ENCODE results near the gene COA1. TPM values are rescaled to one million over a fixed set of nuclear protein-coding genes. Genes with fewer than 3 reads are reported as not detected.

COA1 gene
- polyA plus RNA-seq, 1 donor from 2014 or later = 157 TPM

DNA sequence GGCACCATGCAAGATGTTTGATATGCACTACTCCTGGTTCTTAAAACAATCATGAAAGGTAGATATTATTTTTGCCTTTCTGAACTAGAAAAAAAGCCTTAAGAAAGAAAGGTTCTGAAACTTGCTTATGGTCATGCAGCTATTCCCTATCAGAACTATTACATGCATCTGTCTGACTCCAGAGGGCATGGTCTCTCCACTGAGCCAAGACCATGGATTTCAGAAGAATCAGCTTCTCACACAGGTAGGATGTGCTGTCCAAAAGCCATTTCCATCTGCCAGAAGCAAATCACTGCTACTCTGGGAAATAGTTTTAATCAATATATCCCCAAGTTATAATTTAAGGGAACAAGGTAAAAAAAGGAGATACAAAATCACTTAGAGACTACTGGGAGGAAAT, 77.0 kb downstream of the COA1 start:
- Histone ChIP-seq H3K4me3 (ENCODE audit: low read length) (no peak overlapping the region), H3K79me2 (replicated peaks; ENCODE audit: insufficient read depth, low read length) (no peaks in the 10 kb centered on the region), H3K4me2 (ENCODE audit: low read length) (no peak overlapping the region), H3K36me3 (ENCODE audit: insufficient read depth, low read length) (no peaks in the 10 kb centered on the region), H3K27me3 (ENCODE audit: insufficient read depth, low read depth, low read length) (no peaks in the 10 kb centered on the region), H3F3A (ENCODE audit: insufficient read depth, low read length, poor library complexity, severe bottlenecking) (no peaks in the 10 kb centered on the region), H3K9me2 (ENCODE audit: insufficient read depth, low read length) (no peaks in the 10 kb centered on the region), H4K20me1 (ENCODE audit: insufficient read depth) (no peaks in the 10 kb centered on the region), H3K9ac (ENCODE audit: low read length) (no peak overlapping the region), H2AFZ (ENCODE audit: low read depth, low read length) (no peak overlapping the region), H3K9me3 (ENCODE audit: low read length) (no peaks in the 10 kb centered on the region), H3K27ac (ENCODE audit: low read length) (no peak overlapping the region)
- TF ChIP-seq TAF1 (IDR thresholded peaks at IDR 0.05; ENCODE audit: low read depth) = no peak
- TF ChIP-seq, protein P1, sequence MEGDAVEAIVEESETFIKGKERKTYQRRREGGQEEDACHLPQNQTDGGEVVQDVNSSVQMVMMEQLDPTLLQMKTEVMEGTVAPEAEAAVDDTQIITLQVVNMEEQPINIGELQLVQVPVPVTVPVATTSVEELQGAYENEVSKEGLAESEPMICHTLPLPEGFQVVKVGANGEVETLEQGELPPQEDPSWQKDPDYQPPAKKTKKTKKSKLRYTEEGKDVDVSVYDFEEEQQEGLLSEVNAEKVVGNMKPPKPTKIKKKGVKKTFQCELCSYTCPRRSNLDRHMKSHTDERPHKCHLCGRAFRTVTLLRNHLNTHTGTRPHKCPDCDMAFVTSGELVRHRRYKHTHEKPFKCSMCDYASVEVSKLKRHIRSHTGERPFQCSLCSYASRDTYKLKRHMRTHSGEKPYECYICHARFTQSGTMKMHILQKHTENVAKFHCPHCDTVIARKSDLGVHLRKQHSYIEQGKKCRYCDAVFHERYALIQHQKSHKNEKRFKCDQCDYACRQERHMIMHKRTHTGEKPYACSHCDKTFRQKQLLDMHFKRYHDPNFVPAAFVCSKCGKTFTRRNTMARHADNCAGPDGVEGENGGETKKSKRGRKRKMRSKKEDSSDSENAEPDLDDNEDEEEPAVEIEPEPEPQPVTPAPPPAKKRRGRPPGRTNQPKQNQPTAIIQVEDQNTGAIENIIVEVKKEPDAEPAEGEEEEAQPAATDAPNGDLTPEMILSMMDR (IDR thresholded peaks at IDR 0.05; ENCODE audit: poor library complexity, severe bottlenecking) = no peak
- no peak for TF ChIP-seq MXI1 (conservative IDR thresholded peaks at IDR 0.05; ENCODE audit: poor library complexity, severe bottlenecking)

- no peaks in the 10 kb centered on the region for H3K79me2 ChIP-seq (replicated peaks; ENCODE audit: insufficient read depth, low read length)
- no peak overlapping the region for H3K27ac ChIP-seq (ENCODE audit: low read length)
- no peak overlapping the region for H3K4me2 ChIP-seq (ENCODE audit: low read length)
These were observed 78.8 kb downstream of the COA1 start for GRCh38 chr7:43650457-43651052.

More at GRCh38 chr7:43650457-43651052, 78.8 kb downstream of the COA1 start:
- H3K9ac ChIP-seq (ENCODE audit: low read length) = no peak overlapping the region
- H4K20me1 ChIP-seq (ENCODE audit: insufficient read depth) = no peaks in the 10 kb centered on the region
- no peaks in the 10 kb centered on the region for H3K9me2 ChIP-seq (ENCODE audit: insufficient read depth, low read length)
- no peaks in the 10 kb centered on the region for H3K36me3 ChIP-seq (ENCODE audit: insufficient read depth, low read length)
- H3F3A ChIP-seq (ENCODE audit: insufficient read depth, low read length, poor library complexity, severe bottlenecking) = no peaks in the 10 kb centered on the region
- H2AFZ ChIP-seq (ENCODE audit: low read depth, low read length) = no peak overlapping the region
- no peak for TF ChIP-seq RAD21 (conservative IDR thresholded peaks at IDR 0.05)
- TF ChIP-seq, protein P1 (IDR thresholded peaks at IDR 0.05; ENCODE audit: poor library complexity, severe bottlenecking) = no peak
- TF ChIP-seq POLR2AphosphoS5 (IDR thresholded peaks at IDR 0.05) = no peak
- no peak for TF ChIP-seq EP300 (conservative IDR thresholded peaks at IDR 0.05; ENCODE audit: poor library complexity, severe bottlenecking)
- TF ChIP-seq, protein P2, sequence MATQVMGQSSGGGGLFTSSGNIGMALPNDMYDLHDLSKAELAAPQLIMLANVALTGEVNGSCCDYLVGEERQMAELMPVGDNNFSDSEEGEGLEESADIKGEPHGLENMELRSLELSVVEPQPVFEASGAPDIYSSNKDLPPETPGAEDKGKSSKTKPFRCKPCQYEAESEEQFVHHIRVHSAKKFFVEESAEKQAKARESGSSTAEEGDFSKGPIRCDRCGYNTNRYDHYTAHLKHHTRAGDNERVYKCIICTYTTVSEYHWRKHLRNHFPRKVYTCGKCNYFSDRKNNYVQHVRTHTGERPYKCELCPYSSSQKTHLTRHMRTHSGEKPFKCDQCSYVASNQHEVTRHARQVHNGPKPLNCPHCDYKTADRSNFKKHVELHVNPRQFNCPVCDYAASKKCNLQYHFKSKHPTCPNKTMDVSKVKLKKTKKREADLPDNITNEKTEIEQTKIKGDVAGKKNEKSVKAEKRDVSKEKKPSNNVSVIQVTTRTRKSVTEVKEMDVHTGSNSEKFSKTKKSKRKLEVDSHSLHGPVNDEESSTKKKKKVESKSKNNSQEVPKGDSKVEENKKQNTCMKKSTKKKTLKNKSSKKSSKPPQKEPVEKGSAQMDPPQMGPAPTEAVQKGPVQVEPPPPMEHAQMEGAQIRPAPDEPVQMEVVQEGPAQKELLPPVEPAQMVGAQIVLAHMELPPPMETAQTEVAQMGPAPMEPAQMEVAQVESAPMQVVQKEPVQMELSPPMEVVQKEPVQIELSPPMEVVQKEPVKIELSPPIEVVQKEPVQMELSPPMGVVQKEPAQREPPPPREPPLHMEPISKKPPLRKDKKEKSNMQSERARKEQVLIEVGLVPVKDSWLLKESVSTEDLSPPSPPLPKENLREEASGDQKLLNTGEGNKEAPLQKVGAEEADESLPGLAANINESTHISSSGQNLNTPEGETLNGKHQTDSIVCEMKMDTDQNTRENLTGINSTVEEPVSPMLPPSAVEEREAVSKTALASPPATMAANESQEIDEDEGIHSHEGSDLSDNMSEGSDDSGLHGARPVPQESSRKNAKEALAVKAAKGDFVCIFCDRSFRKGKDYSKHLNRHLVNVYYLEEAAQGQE (IDR thresholded peaks at IDR 0.05; ENCODE audit: borderline replicate concordance) = no peak
- no peak for TF ChIP-seq SMC3 (conservative IDR thresholded peaks at IDR 0.05; ENCODE audit: poor library complexity)
- no peak for TF ChIP-seq TAF1 (IDR thresholded peaks at IDR 0.05; ENCODE audit: low read depth)
- TF ChIP-seq MXI1 (conservative IDR thresholded peaks at IDR 0.05; ENCODE audit: poor library complexity, severe bottlenecking) = no peak
- TF ChIP-seq EZH2 (IDR thresholded peaks at IDR 0.05; ENCODE audit: borderline replicate concordance, insufficient read depth, low read length, poor library complexity, severe bottlenecking) = no peak
- H3K4me3 ChIP-seq (ENCODE audit: low read length) = no peak overlapping the region
- no peaks in the 10 kb centered on the region for H3K27me3 ChIP-seq (ENCODE audit: insufficient read depth, low read depth, low read length)
- H3K9me3 ChIP-seq (ENCODE audit: low read length) = no peaks in the 10 kb centered on the region

All from neural cell (in vitro differentiated cells).